Measurements from ENCODE around the gene OR2B2. TPM values are rescaled to one million over a fixed set of nuclear protein-coding genes. Genes with fewer than 3 reads are reported as not detected.
A peak's percentile ranks its signal among the peaks of the same experiment; 100 is the strongest.

The OR2B2 gene
- total RNA-seq, 1 experiment from 2014 or later: not detected

GRCh38 chr6:27867051-27867944, 44.9 kb downstream of the OR2B2 start:
- BruUV-seq (replicated peaks): TSS peak; percentile 86
- POLR2A ChIA-PET (ENCODE audit: low non-redundant PET): interaction anchor here (0.5 to 4.7 kb wide), 9 partner anchors 16 to 1624 kb away, joined by 3 to 78 read pairs (median 7); a partner anchor contains a TSS

GRCh38 chr6:27866357-27867050, 45.7 kb downstream of the OR2B2 start:
- no peaks in the 10 kb centered on the region for H3K36me3 ChIP-seq (ENCODE audit: insufficient read depth, low read length, poor library complexity, severe bottlenecking)
- no TSS peak for BruUV-seq (replicated peaks)
- intact Hi-C loops (cut with micrococcal nuclease; ENCODE audit: unreplicated experiment): no loop called here
- TF ChIP-seq EZH2 (IDR thresholded peaks at IDR 0.05; ENCODE audit: borderline replicate concordance, low read depth, low read length, poor library complexity, severe bottlenecking): no peak
- TF ChIP-seq CTCF (conservative IDR thresholded peaks at IDR 0.05; ENCODE audit: low read depth, low read length): no peak
- peak overlapping the region; percentile 68 for H3K4me3 ChIP-seq (ENCODE audit: low read depth, low read length, poor library complexity, severe bottlenecking)
- peak overlapping the region; percentile 93 for H3K27ac ChIP-seq (ENCODE audit: low read depth, low read length, poor library complexity, severe bottlenecking)
- ChIA-PET POLR2A (ENCODE audit: low non-redundant PET) (interaction anchor here (0.5 to 4.7 kb wide), 11 partner anchors 17 to 1724 kb away, joined by 3 to 78 read pairs (median 6); a partner anchor contains a TSS), CTCF (no interaction called here)
- no peaks in the 10 kb centered on the region for H3K27me3 ChIP-seq (replicated peaks; ENCODE audit: insufficient read depth, low read depth, low read length, poor library complexity)
- DNase-seq (ENCODE audit: low spot score): peak; percentile 90
- peaks cover 7% of the 10 kb centered on the region for H3K4me1 ChIP-seq (ENCODE audit: insufficient read depth, low read length, poor library complexity, severe bottlenecking)
- no peaks in the 10 kb centered on the region for H3K9me3 ChIP-seq (ENCODE audit: low read depth, low read length, poor library complexity, severe bottlenecking)

More at GRCh38 chr6:27867051-27867944, 44.9 kb downstream of the OR2B2 start:
- TF ChIP-seq EZH2 (IDR thresholded peaks at IDR 0.05; ENCODE audit: borderline replicate concordance, low read depth, low read length, poor library complexity, severe bottlenecking) (no peak), CTCF (conservative IDR thresholded peaks at IDR 0.05; ENCODE audit: low read depth, low read length) (no peak)
- CTCF ChIA-PET: no interaction called here
- Histone ChIP-seq H3K4me3 (ENCODE audit: low read depth, low read length, poor library complexity, severe bottlenecking) (peak overlapping the region; percentile 68), H3K4me1 (ENCODE audit: insufficient read depth, low read length, poor library complexity, severe bottlenecking) (peaks cover 7% of the 10 kb centered on the region), H3K36me3 (ENCODE audit: insufficient read depth, low read length, poor library complexity, severe bottlenecking) (no peaks in the 10 kb centered on the region), H3K9me3 (ENCODE audit: low read depth, low read length, poor library complexity, severe bottlenecking) (no peaks in the 10 kb centered on the region), H3K27ac (ENCODE audit: low read depth, low read length, poor library complexity, severe bottlenecking) (peak overlapping the region; percentile 93), H3K27me3 (replicated peaks; ENCODE audit: insufficient read depth, low read depth, low read length, poor library complexity) (no peaks in the 10 kb centered on the region)
- peak; percentile 92 for DNase-seq (ENCODE audit: low spot score)
- intact Hi-C loops (cut with micrococcal nuclease; ENCODE audit: unreplicated experiment): no loop called here

- no peaks in the 10 kb centered on the region for H3K36me3 ChIP-seq (ENCODE audit: insufficient read depth, low read length, poor library complexity, severe bottlenecking)
- CTCF ChIA-PET: no interaction called here
- BruUV-seq (replicated peaks): no TSS peak
- H3K4me1 ChIP-seq (ENCODE audit: insufficient read depth, low read length, poor library complexity, severe bottlenecking): peaks cover 7% of the 10 kb centered on the region
- intact Hi-C loops (cut with micrococcal nuclease; ENCODE audit: unreplicated experiment): loop anchor here (2.0 kb wide), 1 partner anchor 27 kb away; a partner anchor contains a TSS
- peak; percentile 85 for DNase-seq (ENCODE audit: low spot score)
- no peak for TF ChIP-seq EZH2 (IDR thresholded peaks at IDR 0.05; ENCODE audit: borderline replicate concordance, low read depth, low read length, poor library complexity, severe bottlenecking)
- TF ChIP-seq CTCF (conservative IDR thresholded peaks at IDR 0.05; ENCODE audit: low read depth, low read length): no peak
- H3K9me3 ChIP-seq (ENCODE audit: low read depth, low read length, poor library complexity, severe bottlenecking): no peaks in the 10 kb centered on the region
- peak overlapping the region; percentile 68 for H3K4me3 ChIP-seq (ENCODE audit: low read depth, low read length, poor library complexity, severe bottlenecking)
- POLR2A ChIA-PET (ENCODE audit: low non-redundant PET): interaction anchor here (0.6 to 4.7 kb wide), 12 partner anchors 17 to 1724 kb away, joined by 3 to 78 read pairs (median 4); a partner anchor contains a TSS
- peak overlapping the region; percentile 93 for H3K27ac ChIP-seq (ENCODE audit: low read depth, low read length, poor library complexity, severe bottlenecking)
- no peaks in the 10 kb centered on the region for H3K27me3 ChIP-seq (replicated peaks; ENCODE audit: insufficient read depth, low read depth, low read length, poor library complexity)
Measured at GRCh38 chr6:27865850-27866356, 46.3 kb downstream of the OR2B2 start.
